Hepatocyte (in vitro differentiated cells): ENCODE results near the gene RCBTB2.

Experiments used
- CTCF ChIP-seq: fragments of 200-600 bp; sonication (generic); IDR thresholded peaks from 2 replicates; pipeline ENCODE4 v1.5.1; 2016; ENCODE audit warnings: antibody characterized with exemption, mild to moderate bottlenecking; ENCODE audit not compliant: poor library complexity
- EZH2 ChIP-seq: fragments of 200-600 bp; sonication (generic); IDR thresholded peaks from 2 replicates; pipeline ENCODE4 v1.6.1; 2016; ENCODE audit warnings: antibody characterized with exemption, mild to moderate bottlenecking, borderline replicate concordance
- EZH2phosphoT487 ChIP-seq: fragments of 200-600 bp; sonication (generic); IDR thresholded peaks from one replicate; pipeline ENCODE4 v1.6.1; 2018; ENCODE audit warnings: antibody characterized with exemption, mild to moderate bottlenecking, low read depth, moderate library complexity; ENCODE audit not compliant: unreplicated experiment, severe bottlenecking

GRCh38 chr13:48562296-48563066 lies 29.6 kb upstream of the RCBTB2 start:
- no peak for TF ChIP-seq CTCF
- no peak for TF ChIP-seq EZH2
- TF ChIP-seq EZH2phosphoT487, result no peak
